NCI-H2081 (cell line): ENCODE data around the gene JAML.

Experiments used
- DNase-seq, 2 experiments: peaks; one replicate each; lab custom pipeline; 2025; lab: John Stamatoyannopoulos, UW

JAML gene

GRCh38 chr11:118215765-118216164 is 9.0 kb downstream of the JAML start:
- DNase-seq: no peak

GRCh38 chr11:118215262-118215661 is 9.5 kb downstream of the JAML start:
- DNase-seq: no peak

GRCh38 chr11:118214210-118214914 is 10.4 kb downstream of the JAML start:
- no peak for DNase-seq

DNA sequence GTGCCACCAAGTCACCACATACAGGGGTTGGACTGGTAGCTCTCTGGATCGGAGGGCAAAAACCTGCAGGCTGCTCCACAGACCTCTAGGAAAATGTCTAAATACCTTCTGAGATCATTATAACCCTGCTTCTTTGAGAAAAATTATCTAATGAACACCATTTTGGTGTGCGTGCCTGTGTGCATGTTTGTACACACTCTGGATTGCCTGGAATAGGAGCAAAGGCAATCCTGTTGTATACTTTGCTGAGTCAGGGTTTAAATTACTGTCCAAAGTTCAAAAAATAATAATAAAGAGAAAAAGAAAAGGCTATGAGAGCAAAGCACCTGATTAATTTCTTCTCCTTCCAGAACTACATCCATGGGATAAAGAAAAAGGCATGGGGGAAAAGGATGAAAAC is 11.0 kb downstream of the JAML start:
- DNase-seq: no peak

- DNase-seq: no peak
Observed at GRCh38 chr11:118213201-118213600, 11.6 kb downstream of the JAML start.

DNA sequence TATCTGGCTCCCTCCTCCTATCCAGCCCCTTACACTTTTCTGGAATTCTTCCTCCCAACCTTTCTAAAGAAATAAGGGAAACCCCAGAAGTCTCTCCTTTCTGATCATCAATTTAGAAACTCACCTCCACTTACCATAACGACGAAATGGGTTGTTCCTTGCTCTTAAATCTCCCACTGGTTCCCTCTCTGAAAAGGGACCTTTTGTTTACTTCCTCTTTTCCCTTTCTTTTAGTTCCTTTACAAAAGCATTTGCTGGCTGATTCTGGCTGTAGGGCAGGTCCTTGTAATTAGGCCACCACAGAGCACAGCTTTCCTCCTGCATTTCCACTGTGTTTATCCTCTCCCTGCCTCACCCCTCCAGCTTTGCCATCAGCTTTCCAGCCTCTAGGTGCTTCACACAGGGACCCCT is 12.0 kb downstream of the JAML start:
- no peak for DNase-seq

GRCh38 chr11:118212131-118212725 is 12.6 kb downstream of the JAML start:
- DNase-seq: no peak

DNA sequence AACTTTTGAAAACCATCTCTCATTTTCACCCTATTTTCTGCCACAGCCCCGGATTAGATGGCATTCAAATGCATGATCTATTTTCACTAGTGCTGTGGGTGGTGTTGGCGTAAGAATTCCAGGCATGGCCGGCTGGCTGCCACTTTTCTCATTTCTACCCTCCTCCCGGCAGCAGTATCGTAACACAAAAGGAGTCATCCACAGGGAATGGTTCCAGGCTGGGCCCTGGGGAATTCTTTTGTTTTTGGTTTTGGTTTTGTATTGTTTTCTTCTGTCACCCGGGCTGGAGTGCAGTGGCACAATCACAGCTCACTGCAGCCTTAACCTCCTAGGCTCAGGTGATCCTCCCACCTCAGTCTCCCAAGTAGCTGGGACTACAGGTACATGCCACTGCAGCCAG is 13.8 kb downstream of the JAML start:
- DNase-seq: no peak

DNA sequence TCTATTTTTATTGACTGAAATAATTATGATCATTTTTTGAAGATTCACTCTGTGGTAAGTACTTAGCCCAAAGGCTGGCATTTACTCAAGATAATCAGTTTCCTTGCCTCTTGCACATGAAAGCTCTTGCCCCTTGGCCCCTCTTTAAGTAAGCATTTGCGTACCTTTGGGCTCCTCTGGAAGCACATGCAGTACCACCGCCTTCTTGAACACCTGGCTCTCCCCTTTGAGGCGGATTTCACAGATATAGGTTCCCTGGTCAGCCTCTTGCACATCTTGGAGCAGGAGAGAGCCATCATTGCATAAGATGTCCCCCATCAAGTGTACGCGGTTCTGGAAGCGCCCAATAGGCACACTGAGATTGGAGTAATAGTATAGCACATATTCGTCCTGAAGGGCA is 14.5 kb downstream of the JAML start:
- DNase-seq: no peak

GRCh38 chr11:118209033-118209432 is 15.8 kb downstream of the JAML start:
- DNase-seq: no peak

DNA sequence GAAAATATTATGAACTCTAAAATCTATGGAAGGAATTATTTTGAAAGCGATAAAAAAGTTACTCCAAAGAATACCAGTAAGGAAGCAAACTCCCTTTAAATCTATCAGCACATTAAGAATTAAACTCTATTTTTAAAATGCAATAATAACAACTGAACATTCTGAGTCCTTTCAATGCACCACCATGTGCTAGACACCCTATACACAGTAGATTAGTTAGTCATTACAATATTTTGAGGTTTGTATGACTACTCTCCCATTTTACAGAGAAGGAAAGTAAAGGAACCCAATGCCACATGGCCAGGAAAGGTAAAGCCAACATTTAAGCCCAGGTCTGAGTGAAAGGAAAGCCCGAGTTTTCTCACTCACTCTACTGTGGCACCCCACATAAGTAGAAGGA is 17.7 kb downstream of the JAML start:
- no peak for DNase-seq

GRCh38 chr11:118206391-118207031 is 18.3 kb downstream of the JAML start:
- DNase-seq: no peak

GRCh38 chr11:118205606-118206378 is 19.0 kb downstream of the JAML start:
- no peak for DNase-seq

GRCh38 chr11:118202599-118203422 is 22.0 kb downstream of the JAML start:
- no peak for DNase-seq

- DNase-seq: no peak
Observed at GRCh38 chr11:118201966-118202365, 22.8 kb downstream of the JAML start.

- no peak for DNase-seq
Observed at GRCh38 chr11:118200901-118201680, 23.7 kb downstream of the JAML start.

DNA sequence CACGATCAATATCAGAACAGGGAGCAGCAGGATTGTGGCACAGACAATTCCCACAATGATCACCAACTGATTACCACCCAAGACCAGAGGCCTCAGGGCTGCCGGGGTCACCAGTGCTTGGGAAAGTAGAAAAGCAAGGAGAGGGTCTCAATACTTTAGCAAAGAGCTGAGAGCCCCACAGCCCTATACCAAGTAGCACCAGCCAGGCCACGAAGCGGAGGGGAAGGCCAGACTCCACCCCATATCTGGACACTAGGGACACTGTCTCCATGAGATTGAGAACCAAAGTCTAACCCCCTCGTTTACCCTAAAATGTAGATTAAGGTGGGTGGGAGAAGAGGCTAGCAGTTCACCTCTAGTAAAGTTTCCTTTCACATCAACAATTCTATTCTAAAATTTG is 24.3 kb downstream of the JAML start:
- no peak for DNase-seq

- no peak for DNase-seq
Observed at GRCh38 chr11:118199135-118199534, 25.7 kb downstream of the JAML start.

GRCh38 chr11:118198370-118198769 is 26.4 kb downstream of the JAML start:
- DNase-seq: peak; percentile 69 to 77

DNA sequence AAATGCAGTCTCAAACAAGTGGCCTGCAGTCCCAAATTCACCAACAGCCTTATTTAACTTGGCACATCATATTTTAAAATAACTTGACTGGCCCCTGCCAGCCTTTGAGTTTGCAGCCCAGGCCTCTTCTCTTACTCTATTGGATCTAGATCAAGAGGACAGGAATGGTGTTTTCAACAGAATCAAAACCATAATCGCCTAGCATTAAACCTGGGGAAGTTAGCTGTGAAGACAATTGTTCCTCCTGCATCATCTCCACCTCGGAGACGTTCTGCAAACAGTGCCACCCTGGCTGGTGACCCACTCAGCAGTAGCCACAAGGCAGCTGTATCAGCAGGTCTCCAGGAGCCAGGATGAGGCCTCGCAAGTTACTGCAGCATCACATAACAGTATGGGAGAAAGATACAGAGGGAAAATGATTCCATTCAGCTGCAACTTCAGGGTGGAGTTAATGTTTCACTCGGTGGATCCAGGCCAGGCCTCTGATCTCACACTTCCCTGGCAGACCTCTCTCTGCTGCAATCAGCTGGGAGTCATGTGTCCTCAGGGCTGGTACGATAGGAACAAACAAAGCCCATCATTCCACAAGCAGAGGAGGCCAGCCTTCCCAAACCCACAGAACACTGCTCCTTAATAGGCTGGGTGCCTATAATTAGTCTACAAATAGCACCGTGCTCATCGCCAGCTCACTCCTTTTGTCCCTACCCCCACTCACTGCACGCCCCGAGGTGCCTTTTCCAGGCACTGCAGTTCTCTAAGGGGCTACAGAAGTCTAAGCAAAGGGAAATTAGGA is 29.8 kb downstream of the JAML start:
- DNase-seq: peak; percentile 60 to 73
